OCI-LY1 (cell line): ENCODE data around the gene DCTD.

Source experiments
- EZH2 ChIP-seq: fragments of 200-600 bp; sonication (generic), shearing (Covaris generic); IDR thresholded peaks from 2 replicates; pipeline ENCODE4 v1.8.0; 2017; ENCODE audit warnings: borderline replicate concordance, mixed run types, mild to moderate bottlenecking, antibody characterized with exemption, low read length, moderate library complexity, mixed read lengths
- TF ChIP-seq, protein P1 (sequence below): fragments of 200-600 bp; sonication (generic), shearing (Covaris generic); IDR thresholded peaks from 2 replicates; pipeline ENCODE4 v1.5.1; 2017; ENCODE audit warnings: mild to moderate bottlenecking, antibody characterized with exemption, low read length, moderate library complexity, mixed read lengths

DNA sequence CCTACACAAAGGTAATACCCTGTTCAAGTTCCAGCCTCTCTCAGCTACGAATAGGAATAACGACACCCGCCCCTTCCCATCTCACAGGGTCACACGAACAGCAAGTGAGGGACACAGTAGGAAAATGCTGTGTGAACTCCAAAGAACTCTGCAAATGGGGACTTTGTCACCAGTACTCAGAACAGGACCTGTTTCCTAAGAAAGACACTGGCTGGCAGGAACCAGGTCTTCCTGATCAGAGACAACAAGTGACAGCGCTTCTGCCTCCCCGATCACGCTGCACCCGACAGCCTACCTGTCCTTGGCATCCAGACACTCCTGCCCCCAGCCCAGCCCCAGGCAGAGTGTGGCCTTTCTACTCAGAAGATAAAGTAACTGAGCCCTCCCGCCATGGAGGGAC is 14.2 kb downstream of the DCTD start:
- TF ChIP-seq, protein P1, sequence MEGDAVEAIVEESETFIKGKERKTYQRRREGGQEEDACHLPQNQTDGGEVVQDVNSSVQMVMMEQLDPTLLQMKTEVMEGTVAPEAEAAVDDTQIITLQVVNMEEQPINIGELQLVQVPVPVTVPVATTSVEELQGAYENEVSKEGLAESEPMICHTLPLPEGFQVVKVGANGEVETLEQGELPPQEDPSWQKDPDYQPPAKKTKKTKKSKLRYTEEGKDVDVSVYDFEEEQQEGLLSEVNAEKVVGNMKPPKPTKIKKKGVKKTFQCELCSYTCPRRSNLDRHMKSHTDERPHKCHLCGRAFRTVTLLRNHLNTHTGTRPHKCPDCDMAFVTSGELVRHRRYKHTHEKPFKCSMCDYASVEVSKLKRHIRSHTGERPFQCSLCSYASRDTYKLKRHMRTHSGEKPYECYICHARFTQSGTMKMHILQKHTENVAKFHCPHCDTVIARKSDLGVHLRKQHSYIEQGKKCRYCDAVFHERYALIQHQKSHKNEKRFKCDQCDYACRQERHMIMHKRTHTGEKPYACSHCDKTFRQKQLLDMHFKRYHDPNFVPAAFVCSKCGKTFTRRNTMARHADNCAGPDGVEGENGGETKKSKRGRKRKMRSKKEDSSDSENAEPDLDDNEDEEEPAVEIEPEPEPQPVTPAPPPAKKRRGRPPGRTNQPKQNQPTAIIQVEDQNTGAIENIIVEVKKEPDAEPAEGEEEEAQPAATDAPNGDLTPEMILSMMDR, result no peak
- no peak for TF ChIP-seq EZH2
